GM12878 (cell line): ENCODE measurements around the gene DOP1A. TPM values are rescaled to one million over a fixed set of nuclear protein-coding genes. Genes with fewer than 3 reads are reported as not detected.

Experiments
- ATAC-seq: fragments of 200-7000 bp; cut with Tn5 transposase; 3 replicates; pipeline ENCODE4 v1.9.1; 2020; ENCODE audit warnings: mild to moderate bottlenecking, moderate library complexity
- BruUV-seq: library from RNA; stranded (reverse); fragments of 400-500 nt; replicated peaks from 2 replicates; lab custom pipeline; 2021; lab: Mats Ljungman, UMichigan
- CTCF ChIA-PET: fragments of 300-600 bp; sonication (Branson Sonifier 250); formaldehyde crosslinking; extraction: SDS; loops from one replicate; lab custom pipeline; 2021; ENCODE audit warnings: inconsistent platforms; lab: Yijun Ruan, JAX
- POLR2A ChIA-PET: fragments of 350-600 bp; formaldehyde crosslinking; extraction: SDS; loops from one replicate; lab custom pipeline; 2021; ENCODE audit warnings: inconsistent platforms; lab: Charles Lee
- RAD21 ChIA-PET: fragments of 300-600 bp; sonication (Branson Sonifier 250); formaldehyde crosslinking; loops from one replicate; lab custom pipeline; 2023; ENCODE audit warnings: antibody characterized with exemption; ENCODE audit not compliant: unreplicated experiment; lab: Charles Lee
- SMC1A ChIA-PET: fragments of 300-600 bp; sonication (Branson Sonifier 250); formaldehyde crosslinking; loops from one replicate; lab custom pipeline; 2023; ENCODE audit not compliant: unreplicated experiment, uncharacterized antibody; lab: Charles Lee
- DNase-seq: peaks from one replicate; pipeline ENCODE4 v3.0.0-alpha.2; 2011; ENCODE audit warnings: low read depth, low spot score
- FAIRE-seq: peaks from 3 replicates; lab custom pipeline; 2011; peaks lifted over from hg19 to GRCh38; lab: Jason Lieb, UNC
- H2AFZ ChIP-seq: 2 replicates; pipeline ENCODE4 v1.6.0; 2011; ENCODE audit warnings: low read depth, low read length, control low read depth; ENCODE audit not compliant: control insufficient read depth
- H3K27ac ChIP-seq: 2 replicates; pipeline ENCODE4 v1.5.1; 2011; ENCODE audit warnings: control low read depth; ENCODE audit not compliant: control insufficient read depth, insufficient read depth
- H3K27me3 ChIP-seq, 2 experiments: replicated peaks in 1 of 2; 2 replicates each; pipeline versions ENCODE4 v1.6.0 to v1.6.1; 2011; ENCODE audit warnings: low read length in 1 of 2; ENCODE audit not compliant: control insufficient read depth in 2 of 2, insufficient read depth in 2 of 2
- H3K36me3 ChIP-seq, 2 experiments: 2 replicates each; pipeline ENCODE4 v1.5.1; 2011; ENCODE audit warnings: low read length in 1 of 2; ENCODE audit not compliant: control insufficient read depth in 2 of 2, insufficient read depth in 2 of 2
- H3K4me1 ChIP-seq: 2 replicates; pipeline ENCODE4 v1.6.1; 2011; ENCODE audit warnings: mild to moderate bottlenecking, low read length, moderate library complexity, mixed read lengths; ENCODE audit not compliant: control insufficient read depth, insufficient read depth
- H3K4me2 ChIP-seq: 2 replicates; pipeline ENCODE4 v1.6.0; 2011; ENCODE audit warnings: control low read depth; ENCODE audit not compliant: control insufficient read depth, insufficient read depth
- H3K4me3 ChIP-seq: fragments of 200-600 bp; sonication (generic); 2 replicates; pipeline ENCODE4 v1.5.1; 2016
- H3K79me2 ChIP-seq: 2 replicates; pipeline ENCODE4 v1.6.0; 2011; ENCODE audit warnings: low read length; ENCODE audit not compliant: control insufficient read depth, insufficient read depth
- H3K9ac ChIP-seq: 2 replicates; pipeline ENCODE4 v1.8.0; 2011; ENCODE audit warnings: low read length, control low read depth, mixed read lengths; ENCODE audit not compliant: control insufficient read depth, insufficient read depth
- H3K9me3 ChIP-seq: replicated peaks from 3 replicates; pipeline ENCODE4 v1.5.1; 2011; ENCODE audit warnings: mild to moderate bottlenecking, low read length; ENCODE audit not compliant: control insufficient read depth, insufficient read depth
- H4K20me1 ChIP-seq: 2 replicates; pipeline ENCODE4 v1.6.0; 2011; ENCODE audit not compliant: control insufficient read depth, insufficient read depth
- BCL11A ChIP-seq: IDR thresholded peaks from 2 replicates; pipeline ENCODE4 v1.6.1; 2011; ENCODE audit warnings: low read depth, low read length
- BRCA1 ChIP-seq: IDR thresholded peaks from 2 replicates; pipeline ENCODE4 v1.6.1; 2011; ENCODE audit warnings: low read depth, low read length, improper control_type of control experiment
- HDAC6 ChIP-seq: fragments of 200-600 bp; sonication (generic); IDR thresholded peaks from one replicate; pipeline ENCODE4 v1.8.0; 2017; ENCODE audit warnings: antibody characterized with exemption; ENCODE audit not compliant: unreplicated experiment
- IRF4 ChIP-seq: IDR thresholded peaks from 2 replicates; pipeline ENCODE4 v1.6.1; 2011; ENCODE audit warnings: low read depth, low read length
- KAT2A ChIP-seq: conservative IDR thresholded peaks from 2 replicates; pipeline ENCODE4 v1.6.1; 2011; ENCODE audit warnings: low read depth, low read length; ENCODE audit not compliant: control insufficient read depth
- RELA ChIP-seq: fragments of 450-650 bp; IDR thresholded peaks from 2 replicates; pipeline ENCODE4 v1.8.0; 2014; ENCODE audit warnings: borderline replicate concordance; ENCODE audit not compliant: partially characterized antibody
- SMAD1 ChIP-seq: fragments of 450-650 bp; IDR thresholded peaks from 2 replicates; pipeline ENCODE4 v1.6.1; 2018; ENCODE audit warnings: mild to moderate bottlenecking, low read depth; ENCODE audit not compliant: partially characterized antibody
- SMAD5 ChIP-seq: IDR thresholded peaks from 2 replicates; pipeline ENCODE4 v1.6.1; 2016; ENCODE audit warnings: antibody characterized with exemption, low read depth
- SUPT20H ChIP-seq: IDR thresholded peaks from 2 replicates; pipeline ENCODE4 v1.6.1; 2011; ENCODE audit warnings: low read depth, mild to moderate bottlenecking, low read length, moderate library complexity, borderline replicate concordance; ENCODE audit not compliant: control insufficient read depth
- WGBS: methylation state at CpG from one replicate; pipeline ENCODE4 v1.1.6; 2016; ENCODE audit warnings: low lambda C conversion rate; ENCODE audit not compliant: insufficient replicate concordance, insufficient coverage; ENCODE audit errors: missing lambda C conversion rate; 5-methylcytosine and 5-hydroxymethylcytosine counted together
- in situ Hi-C: fragments of 300-500 bp; cut with MboI; formaldehyde crosslinking; loops from 9 replicates; pipeline ENCODE4 v1.14.3; 2018; ENCODE audit warnings: mixed read lengths
- intact Hi-C: fragments of 100-400 bp; cut with micrococcal nuclease; formaldehyde crosslinking; loops from one replicate; pipeline ENCODE4 v1.14.2; 2022; ENCODE audit not compliant: unreplicated experiment
- polyA plus RNA-seq, 11 experiments: library from polyadenylated mRNA; depleted of rRNA in 4 of 11; unstranded in 6 of 11; stranded (reverse) in 5 of 11; fragments of >200 nt; fragmentation: Nextera tagmentation in 4 of 11; fragmentation: Illumina TruSeq in 1 of 11; extraction: Ambion mirVana in 4 of 11; extraction: Trizol in 1 of 11; gene quantifications; 1 replicate in 1 of 11; 2 replicates in 10 of 11; pipeline versions ENCODE4 v1.2.1 to v1.2.3, GENCODE V29; 2011 to 2016; ENCODE audit warnings: inconsistent platforms in 2 of 11, missing spikeins in 2 of 11, low read depth in 1 of 11
- total RNA-seq, 4 experiments: library from RNA; depleted of rRNA in 3 of 4; stranded (reverse); fragments of >200 nt in 3 of 4; fragmentation: Illumina TruSeq in 1 of 4; extraction: Trizol in 1 of 4; gene quantifications; 2 replicates each; pipeline versions ENCODE4 v1.2.1 to v1.2.3, GENCODE V29; 2013 to 2021
- TF ChIP-seq, protein P1 (sequence below): fragments of 450-650 bp; IDR thresholded peaks from 2 replicates; pipeline ENCODE4 v1.6.1; 2017; ENCODE audit warnings: borderline replicate concordance
- TF ChIP-seq, protein P2 (sequence below): fragments of 450-650 bp; IDR thresholded peaks from 2 replicates; pipeline ENCODE4 v1.6.1; 2016; ENCODE audit warnings: mild to moderate bottlenecking, moderate library complexity, borderline replicate concordance

The DOP1A gene
- total and polyA plus RNA-seq, 10 of the 15 experiments (the other 5 are each of a cell fraction or from before 2014, with no cell fraction given): 1.9 to 22.9 (median 10.3) TPM

DNA sequence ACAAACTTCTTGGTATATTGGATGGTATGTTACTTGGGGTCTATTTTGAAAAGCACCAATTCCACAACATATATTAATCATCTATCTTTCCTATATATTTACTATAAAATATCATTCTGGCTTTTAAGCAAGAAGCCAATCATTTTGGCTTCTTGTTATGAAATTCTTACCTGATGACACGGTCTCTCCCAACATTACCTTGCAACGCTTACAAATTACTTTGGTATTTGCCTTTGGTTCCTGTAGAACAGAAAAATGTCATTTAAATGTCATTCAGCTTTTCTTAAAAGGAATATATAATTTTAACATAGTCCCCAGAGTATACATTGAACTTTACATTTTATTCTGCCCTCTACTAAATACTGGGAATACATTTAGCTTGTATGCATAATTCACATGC is 29.2 kb upstream of the DOP1A start:
- H3K27ac ChIP-seq: no peak overlapping the region
- no TSS peak for BruUV-seq
- RAD21 ChIA-PET: interaction anchor here (0.6 to 1.1 kb wide), 2 partner anchors 29 to 448 kb away, joined by 3 read pairs; partner anchors contain the start of gene DOP1A
- H2AFZ ChIP-seq: no peak overlapping the region
- H3K4me2 ChIP-seq: no peak overlapping the region
- POLR2A ChIA-PET: no interaction called here
- WGBS: 100% methylated on average over 2 of the region's 2 CpGs
- intact Hi-C loops (no loop called here), in situ Hi-C loops (no loop called here)
- FAIRE-seq (no peak), DNase-seq (no peak), ATAC-seq (no peak)
- H3K9me3 ChIP-seq: no peaks in the 10 kb centered on the region; the same call in 2 of the 3 replicates
- CTCF ChIA-PET: interaction anchor here (1.3 to 3.7 kb wide), 2 partner anchors 16 to 20 kb away, joined by 4 to 12 read pairs; no protein-coding TSS in a partner anchor
- no peak overlapping the region for H3K9ac ChIP-seq
- no peaks in the 10 kb centered on the region for H3K27me3 ChIP-seq
- no peaks in the 10 kb centered on the region for H4K20me1 ChIP-seq
- no peak overlapping the region for H3K4me3 ChIP-seq
- H3K4me1 ChIP-seq: no peaks in the 10 kb centered on the region
- no peak for TF ChIP-seq HDAC6
- TF ChIP-seq, protein P1, sequence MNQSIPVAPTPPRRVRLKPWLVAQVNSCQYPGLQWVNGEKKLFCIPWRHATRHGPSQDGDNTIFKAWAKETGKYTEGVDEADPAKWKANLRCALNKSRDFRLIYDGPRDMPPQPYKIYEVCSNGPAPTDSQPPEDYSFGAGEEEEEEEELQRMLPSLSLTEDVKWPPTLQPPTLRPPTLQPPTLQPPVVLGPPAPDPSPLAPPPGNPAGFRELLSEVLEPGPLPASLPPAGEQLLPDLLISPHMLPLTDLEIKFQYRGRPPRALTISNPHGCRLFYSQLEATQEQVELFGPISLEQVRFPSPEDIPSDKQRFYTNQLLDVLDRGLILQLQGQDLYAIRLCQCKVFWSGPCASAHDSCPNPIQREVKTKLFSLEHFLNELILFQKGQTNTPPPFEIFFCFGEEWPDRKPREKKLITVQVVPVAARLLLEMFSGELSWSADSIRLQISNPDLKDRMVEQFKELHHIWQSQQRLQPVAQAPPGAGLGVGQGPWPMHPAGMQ: no peak
- TF ChIP-seq RELA: no peak
- no peak for TF ChIP-seq BRCA1
- TF ChIP-seq IRF4: no peak
- TF ChIP-seq SMAD5: no peak
- TF ChIP-seq BCL11A: no peak
- TF ChIP-seq SUPT20H: no peak
- TF ChIP-seq KAT2A: no peak
- TF ChIP-seq SMAD1: no peak
- TF ChIP-seq, protein P2, sequence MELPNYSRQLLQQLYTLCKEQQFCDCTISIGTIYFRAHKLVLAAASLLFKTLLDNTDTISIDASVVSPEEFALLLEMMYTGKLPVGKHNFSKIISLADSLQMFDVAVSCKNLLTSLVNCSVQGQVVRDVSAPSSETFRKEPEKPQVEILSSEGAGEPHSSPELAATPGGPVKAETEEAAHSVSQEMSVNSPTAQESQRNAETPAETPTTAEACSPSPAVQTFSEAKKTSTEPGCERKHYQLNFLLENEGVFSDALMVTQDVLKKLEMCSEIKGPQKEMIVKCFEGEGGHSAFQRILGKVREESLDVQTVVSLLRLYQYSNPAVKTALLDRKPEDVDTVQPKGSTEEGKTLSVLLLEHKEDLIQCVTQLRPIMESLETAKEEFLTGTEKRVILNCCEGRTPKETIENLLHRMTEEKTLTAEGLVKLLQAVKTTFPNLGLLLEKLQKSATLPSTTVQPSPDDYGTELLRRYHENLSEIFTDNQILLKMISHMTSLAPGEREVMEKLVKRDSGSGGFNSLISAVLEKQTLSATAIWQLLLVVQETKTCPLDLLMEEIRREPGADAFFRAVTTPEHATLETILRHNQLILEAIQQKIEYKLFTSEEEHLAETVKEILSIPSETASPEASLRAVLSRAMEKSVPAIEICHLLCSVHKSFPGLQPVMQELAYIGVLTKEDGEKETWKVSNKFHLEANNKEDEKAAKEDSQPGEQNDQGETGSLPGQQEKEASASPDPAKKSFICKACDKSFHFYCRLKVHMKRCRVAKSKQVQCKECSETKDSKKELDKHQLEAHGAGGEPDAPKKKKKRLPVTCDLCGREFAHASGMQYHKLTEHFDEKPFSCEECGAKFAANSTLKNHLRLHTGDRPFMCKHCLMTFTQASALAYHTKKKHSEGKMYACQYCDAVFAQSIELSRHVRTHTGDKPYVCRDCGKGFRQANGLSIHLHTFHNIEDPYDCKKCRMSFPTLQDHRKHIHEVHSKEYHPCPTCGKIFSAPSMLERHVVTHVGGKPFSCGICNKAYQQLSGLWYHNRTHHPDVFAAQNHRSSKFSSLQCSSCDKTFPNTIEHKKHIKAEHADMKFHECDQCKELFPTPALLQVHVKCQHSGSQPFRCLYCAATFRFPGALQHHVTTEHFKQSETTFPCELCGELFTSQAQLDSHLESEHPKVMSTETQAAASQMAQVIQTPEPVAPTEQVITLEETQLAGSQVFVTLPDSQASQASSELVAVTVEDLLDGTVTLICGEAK: no peak
- H3K36me3 ChIP-seq: no peaks in the 10 kb centered on the region; a peak in 1 of 4 replicates
- SMC1A ChIA-PET: interaction anchor here (1.2 kb wide), 1 partner anchor 11 kb away, joined by 3 read pairs; no protein-coding TSS in a partner anchor
- H3K79me2 ChIP-seq: no peaks in the 10 kb centered on the region
